GM19193 (cell line): Measurements from ENCODE around the gene RANBP10.

ENCODE experiments used
- POLR2A ChIP-seq: IDR thresholded peaks from 4 replicates; pipeline ENCODE4 v1.6.1; 2011; ENCODE audit not compliant: insufficient read depth, insufficient read length; ENCODE audit errors: extremely low read depth

RANBP10 gene

GRCh38 chr16:67804853-67805542 lies 1.4 kb downstream of the RANBP10 start:
- TF ChIP-seq POLR2A: no peak

GRCh38 chr16:67803894-67804293 lies 2.5 kb downstream of the RANBP10 start:
- no peak for TF ChIP-seq POLR2A

- no peak for TF ChIP-seq POLR2A
These were observed 4.5 kb downstream of the RANBP10 start for GRCh38 chr16:67801883-67802282.

GRCh38 chr16:67801241-67801640 lies 5.1 kb downstream of the RANBP10 start:
- no peak for TF ChIP-seq POLR2A

GRCh38 chr16:67800338-67800926 lies 5.9 kb downstream of the RANBP10 start:
- no peak for TF ChIP-seq POLR2A

- no peak for TF ChIP-seq POLR2A
These were observed 10.2 kb downstream of the RANBP10 start for GRCh38 chr16:67796099-67796718.

GRCh38 chr16:67790071-67790470 lies 16.3 kb downstream of the RANBP10 start:
- no peak for TF ChIP-seq POLR2A

- TF ChIP-seq POLR2A: no peak
These were observed 19.9 kb downstream of the RANBP10 start for GRCh38 chr16:67786491-67786890.

- TF ChIP-seq POLR2A: no peak
These were observed 23.0 kb downstream of the RANBP10 start for GRCh38 chr16:67783353-67783725.

GRCh38 chr16:67782567-67783352 lies 23.6 kb downstream of the RANBP10 start:
- no peak for TF ChIP-seq POLR2A

- no peak for TF ChIP-seq POLR2A
These were observed 24.8 kb downstream of the RANBP10 start for GRCh38 chr16:67781565-67781921.

GRCh38 chr16:67780847-67781564 lies 25.4 kb downstream of the RANBP10 start:
- no peak for TF ChIP-seq POLR2A

- TF ChIP-seq POLR2A: no peak
These were observed 26.9 kb downstream of the RANBP10 start for GRCh38 chr16:67779256-67780014.

- no peak for TF ChIP-seq POLR2A
These were observed 31.1 kb downstream of the RANBP10 start for GRCh38 chr16:67775273-67775672.

GRCh38 chr16:67774457-67774853 lies 31.9 kb downstream of the RANBP10 start:
- TF ChIP-seq POLR2A: no peak
